Measurements from ENCODE around the gene CAPN2.

CAPN2 gene

DNA sequence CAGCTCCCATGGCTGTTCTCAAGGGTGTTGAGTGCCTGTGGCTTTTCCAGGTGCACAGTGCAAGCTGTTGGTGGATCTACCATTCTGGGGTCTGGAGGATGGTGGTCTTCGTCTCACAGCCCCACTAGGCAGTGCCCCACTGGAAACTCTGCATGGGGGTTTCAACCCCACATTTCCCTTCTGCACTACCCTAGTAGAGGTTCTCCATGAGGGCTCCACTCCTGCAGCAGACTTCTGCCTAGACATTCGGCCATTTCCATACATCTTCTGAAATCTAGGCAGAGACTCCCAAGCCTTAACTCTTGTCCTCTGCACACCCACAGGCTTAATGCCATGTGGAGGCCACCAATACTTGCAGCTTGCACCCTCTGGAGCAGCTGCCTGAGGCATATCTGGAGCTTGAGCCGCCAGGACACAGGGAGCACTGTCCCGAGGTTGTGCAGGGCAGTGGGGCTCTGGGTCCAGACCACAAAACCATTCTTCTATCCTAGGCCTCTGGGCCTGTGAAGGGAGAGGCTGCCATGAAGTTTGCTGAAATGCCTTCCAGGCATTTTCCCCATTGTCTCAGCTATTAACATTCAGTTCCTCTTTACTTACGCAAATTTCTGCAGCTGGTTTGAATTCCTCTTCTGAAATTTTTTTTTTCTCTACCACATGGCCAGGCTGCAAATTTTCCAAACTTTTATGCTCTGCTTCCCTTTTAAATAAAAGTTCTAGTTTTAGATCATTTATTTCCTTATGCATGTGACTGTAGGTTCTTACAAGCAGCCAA lies 38.0 kb upstream of the CAPN2 start (continued):
- TF ChIP-seq, protein P1, sequence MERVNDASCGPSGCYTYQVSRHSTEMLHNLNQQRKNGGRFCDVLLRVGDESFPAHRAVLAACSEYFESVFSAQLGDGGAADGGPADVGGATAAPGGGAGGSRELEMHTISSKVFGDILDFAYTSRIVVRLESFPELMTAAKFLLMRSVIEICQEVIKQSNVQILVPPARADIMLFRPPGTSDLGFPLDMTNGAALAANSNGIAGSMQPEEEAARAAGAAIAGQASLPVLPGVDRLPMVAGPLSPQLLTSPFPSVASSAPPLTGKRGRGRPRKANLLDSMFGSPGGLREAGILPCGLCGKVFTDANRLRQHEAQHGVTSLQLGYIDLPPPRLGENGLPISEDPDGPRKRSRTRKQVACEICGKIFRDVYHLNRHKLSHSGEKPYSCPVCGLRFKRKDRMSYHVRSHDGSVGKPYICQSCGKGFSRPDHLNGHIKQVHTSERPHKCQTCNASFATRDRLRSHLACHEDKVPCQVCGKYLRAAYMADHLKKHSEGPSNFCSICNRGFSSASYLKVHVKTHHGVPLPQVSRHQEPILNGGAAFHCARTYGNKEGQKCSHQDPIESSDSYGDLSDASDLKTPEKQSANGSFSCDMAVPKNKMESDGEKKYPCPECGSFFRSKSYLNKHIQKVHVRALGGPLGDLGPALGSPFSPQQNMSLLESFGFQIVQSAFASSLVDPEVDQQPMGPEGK (CRISPR knock-in tag; IDR thresholded peaks at IDR 0.05; ENCODE audit: borderline replicate concordance) = no peak
- TF ChIP-seq SNAI2 (CRISPR knock-in tag; IDR thresholded peaks at IDR 0.05) = no peak
- no peak for TF ChIP-seq ZNF8 (CRISPR knock-in tag; IDR thresholded peaks at IDR 0.05)
- TF ChIP-seq, protein P2, sequence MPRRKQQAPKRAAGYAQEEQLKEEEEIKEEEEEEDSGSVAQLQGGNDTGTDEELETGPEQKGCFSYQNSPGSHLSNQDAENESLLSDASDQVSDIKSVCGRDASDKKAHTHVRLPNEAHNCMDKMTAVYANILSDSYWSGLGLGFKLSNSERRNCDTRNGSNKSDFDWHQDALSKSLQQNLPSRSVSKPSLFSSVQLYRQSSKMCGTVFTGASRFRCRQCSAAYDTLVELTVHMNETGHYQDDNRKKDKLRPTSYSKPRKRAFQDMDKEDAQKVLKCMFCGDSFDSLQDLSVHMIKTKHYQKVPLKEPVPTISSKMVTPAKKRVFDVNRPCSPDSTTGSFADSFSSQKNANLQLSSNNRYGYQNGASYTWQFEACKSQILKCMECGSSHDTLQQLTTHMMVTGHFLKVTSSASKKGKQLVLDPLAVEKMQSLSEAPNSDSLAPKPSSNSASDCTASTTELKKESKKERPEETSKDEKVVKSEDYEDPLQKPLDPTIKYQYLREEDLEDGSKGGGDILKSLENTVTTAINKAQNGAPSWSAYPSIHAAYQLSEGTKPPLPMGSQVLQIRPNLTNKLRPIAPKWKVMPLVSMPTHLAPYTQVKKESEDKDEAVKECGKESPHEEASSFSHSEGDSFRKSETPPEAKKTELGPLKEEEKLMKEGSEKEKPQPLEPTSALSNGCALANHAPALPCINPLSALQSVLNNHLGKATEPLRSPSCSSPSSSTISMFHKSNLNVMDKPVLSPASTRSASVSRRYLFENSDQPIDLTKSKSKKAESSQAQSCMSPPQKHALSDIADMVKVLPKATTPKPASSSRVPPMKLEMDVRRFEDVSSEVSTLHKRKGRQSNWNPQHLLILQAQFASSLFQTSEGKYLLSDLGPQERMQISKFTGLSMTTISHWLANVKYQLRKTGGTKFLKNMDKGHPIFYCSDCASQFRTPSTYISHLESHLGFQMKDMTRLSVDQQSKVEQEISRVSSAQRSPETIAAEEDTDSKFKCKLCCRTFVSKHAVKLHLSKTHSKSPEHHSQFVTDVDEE (CRISPR knock-in tag; IDR thresholded peaks at IDR 0.05) = no peak
- no peak for TF ChIP-seq GLIS3 (CRISPR knock-in tag; IDR thresholded peaks at IDR 0.05)
- no peak for TF ChIP-seq ZC3H10 (CRISPR knock-in tag; IDR thresholded peaks at IDR 0.05)

DNA sequence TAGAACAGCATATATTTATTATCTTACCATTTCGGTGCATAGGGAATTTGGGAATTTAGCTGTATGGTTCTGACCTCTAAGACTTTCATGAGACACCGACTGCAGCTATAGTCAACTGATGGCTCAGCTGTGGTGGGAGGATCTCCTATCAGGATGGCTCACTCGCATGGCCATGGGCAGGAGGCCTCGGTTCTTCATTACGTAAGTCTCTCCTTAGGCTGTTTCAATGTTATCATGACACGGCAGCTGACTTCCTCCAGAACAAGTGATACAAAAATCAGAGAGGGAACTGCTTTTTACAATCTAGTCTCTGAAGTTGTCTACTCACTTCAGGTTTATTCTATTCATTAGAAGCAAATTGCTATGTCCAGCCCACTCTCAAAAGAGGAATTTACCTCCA lies 33.5 kb upstream of the CAPN2 start:
- ATAC-seq = no peak
- TF ChIP-seq BACH2 (CRISPR knock-in tag; IDR thresholded peaks at IDR 0.05; ENCODE audit: borderline replicate concordance) (no peak), SNAI2 (CRISPR knock-in tag; IDR thresholded peaks at IDR 0.05) (no peak), ZNF70 (CRISPR knock-in tag; IDR thresholded peaks at IDR 0.05) (no peak), PPARA (CRISPR knock-in tag; IDR thresholded peaks at IDR 0.05; ENCODE audit: borderline replicate concordance) (no peak)

DNA sequence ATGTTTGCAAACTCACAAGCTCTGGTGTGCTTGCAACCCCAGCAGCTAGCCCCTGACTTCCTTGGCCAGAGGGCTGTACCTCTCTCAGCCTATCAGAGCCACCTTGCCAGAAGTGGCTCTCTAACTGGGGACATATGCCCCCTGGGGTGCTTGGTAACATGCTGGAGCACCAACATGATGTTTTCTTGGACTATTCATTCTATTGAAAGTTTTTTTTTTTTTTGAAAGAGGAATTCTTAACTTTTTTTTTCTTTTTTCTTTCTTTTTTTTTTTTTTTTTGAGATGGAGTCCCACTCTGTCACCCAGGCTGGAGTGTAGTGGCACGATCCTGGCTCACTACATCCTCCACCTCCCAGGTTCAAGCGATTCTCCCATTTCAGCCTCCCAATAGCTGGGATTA lies 32.2 kb upstream of the CAPN2 start:
- no peak for TF ChIP-seq OSR1 (CRISPR knock-in tag; IDR thresholded peaks at IDR 0.05)
- ATAC-seq = no peak

DNA sequence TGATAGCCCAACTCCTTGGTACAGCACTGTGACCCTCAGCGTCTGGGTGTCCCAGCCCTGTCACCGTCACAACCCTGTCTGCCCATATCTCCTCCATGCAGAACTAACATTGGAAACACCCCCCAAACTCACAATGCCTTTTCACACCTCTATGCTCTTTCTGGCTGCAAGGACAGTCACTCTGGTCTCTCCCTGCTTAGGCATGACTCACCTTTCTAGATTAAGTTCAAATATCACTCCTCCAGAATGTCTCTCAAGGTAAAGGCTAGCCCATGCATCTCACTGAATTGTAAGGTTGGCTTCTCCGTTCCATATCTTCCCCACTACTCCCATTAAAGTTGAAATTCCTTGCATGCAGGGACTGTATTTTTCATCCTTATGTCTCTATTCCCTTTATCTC lies 29.8 kb upstream of the CAPN2 start:
- no peak for ATAC-seq

More for the DNA sequence above, 29.8 kb upstream of the CAPN2 start:
- TF ChIP-seq ZFP3 (CRISPR knock-in tag; IDR thresholded peaks at IDR 0.05) (no peak), ZFP30 (CRISPR knock-in tag; IDR thresholded peaks at IDR 0.05) (no peak), TCF4 (CRISPR knock-in tag; IDR thresholded peaks at IDR 0.05; ENCODE audit: borderline replicate concordance) (no peak), SNAI2 (CRISPR knock-in tag; IDR thresholded peaks at IDR 0.05) (no peak), BACH2 (CRISPR knock-in tag; IDR thresholded peaks at IDR 0.05; ENCODE audit: borderline replicate concordance) (no peak), PPARA (CRISPR knock-in tag; IDR thresholded peaks at IDR 0.05; ENCODE audit: borderline replicate concordance) (no peak), ZNF565 (CRISPR knock-in tag; conservative IDR thresholded peaks at IDR 0.05; ENCODE audit: low read depth) (no peak), GLIS3 (CRISPR knock-in tag; IDR thresholded peaks at IDR 0.05) (no peak), CSDC2 (CRISPR knock-in tag; IDR thresholded peaks at IDR 0.05) (no peak), ESRRG (CRISPR knock-in tag; IDR thresholded peaks at IDR 0.05) (no peak), ARNTL (CRISPR knock-in tag; IDR thresholded peaks at IDR 0.05; ENCODE audit: borderline replicate concordance, low read depth) (no peak), TOX (CRISPR knock-in tag; IDR thresholded peaks at IDR 0.05; ENCODE audit: borderline replicate concordance) (no peak), RARB (CRISPR knock-in tag; IDR thresholded peaks at IDR 0.05) (no peak), ZNF70 (CRISPR knock-in tag; IDR thresholded peaks at IDR 0.05) (no peak)
- TF ChIP-seq, protein P3, sequence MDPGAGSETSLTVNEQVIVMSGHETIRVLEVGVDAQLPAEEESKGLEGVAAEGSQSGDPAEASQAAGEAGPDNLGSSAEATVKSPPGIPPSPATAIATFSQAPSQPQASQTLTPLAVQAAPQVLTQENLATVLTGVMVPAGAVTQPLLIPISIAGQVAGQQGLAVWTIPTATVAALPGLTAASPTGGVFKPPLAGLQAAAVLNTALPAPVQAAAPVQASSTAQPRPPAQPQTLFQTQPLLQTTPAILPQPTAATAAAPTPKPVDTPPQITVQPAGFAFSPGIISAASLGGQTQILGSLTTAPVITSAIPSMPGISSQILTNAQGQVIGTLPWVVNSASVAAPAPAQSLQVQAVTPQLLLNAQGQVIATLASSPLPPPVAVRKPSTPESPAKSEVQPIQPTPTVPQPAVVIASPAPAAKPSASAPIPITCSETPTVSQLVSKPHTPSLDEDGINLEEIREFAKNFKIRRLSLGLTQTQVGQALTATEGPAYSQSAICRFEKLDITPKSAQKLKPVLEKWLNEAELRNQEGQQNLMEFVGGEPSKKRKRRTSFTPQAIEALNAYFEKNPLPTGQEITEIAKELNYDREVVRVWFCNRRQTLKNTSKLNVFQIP (CRISPR knock-in tag; IDR thresholded peaks at IDR 0.05; ENCODE audit: borderline replicate concordance, low read depth) = no peak
- TF ChIP-seq, protein P2 (CRISPR knock-in tag; IDR thresholded peaks at IDR 0.05) = no peak
- TF ChIP-seq, protein P4, sequence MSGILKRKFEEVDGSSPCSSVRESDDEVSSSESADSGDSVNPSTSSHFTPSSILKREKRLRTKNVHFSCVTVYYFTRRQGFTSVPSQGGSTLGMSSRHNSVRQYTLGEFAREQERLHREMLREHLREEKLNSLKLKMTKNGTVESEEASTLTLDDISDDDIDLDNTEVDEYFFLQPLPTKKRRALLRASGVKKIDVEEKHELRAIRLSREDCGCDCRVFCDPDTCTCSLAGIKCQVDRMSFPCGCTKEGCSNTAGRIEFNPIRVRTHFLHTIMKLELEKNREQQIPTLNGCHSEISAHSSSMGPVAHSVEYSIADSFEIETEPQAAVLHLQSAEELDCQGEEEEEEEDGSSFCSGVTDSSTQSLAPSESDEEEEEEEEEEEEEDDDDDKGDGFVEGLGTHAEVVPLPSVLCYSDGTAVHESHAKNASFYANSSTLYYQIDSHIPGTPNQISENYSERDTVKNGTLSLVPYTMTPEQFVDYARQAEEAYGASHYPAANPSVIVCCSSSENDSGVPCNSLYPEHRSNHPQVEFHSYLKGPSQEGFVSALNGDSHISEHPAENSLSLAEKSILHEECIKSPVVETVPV (CRISPR knock-in tag; IDR thresholded peaks at IDR 0.05) = no peak
- TF ChIP-seq, protein P5, sequence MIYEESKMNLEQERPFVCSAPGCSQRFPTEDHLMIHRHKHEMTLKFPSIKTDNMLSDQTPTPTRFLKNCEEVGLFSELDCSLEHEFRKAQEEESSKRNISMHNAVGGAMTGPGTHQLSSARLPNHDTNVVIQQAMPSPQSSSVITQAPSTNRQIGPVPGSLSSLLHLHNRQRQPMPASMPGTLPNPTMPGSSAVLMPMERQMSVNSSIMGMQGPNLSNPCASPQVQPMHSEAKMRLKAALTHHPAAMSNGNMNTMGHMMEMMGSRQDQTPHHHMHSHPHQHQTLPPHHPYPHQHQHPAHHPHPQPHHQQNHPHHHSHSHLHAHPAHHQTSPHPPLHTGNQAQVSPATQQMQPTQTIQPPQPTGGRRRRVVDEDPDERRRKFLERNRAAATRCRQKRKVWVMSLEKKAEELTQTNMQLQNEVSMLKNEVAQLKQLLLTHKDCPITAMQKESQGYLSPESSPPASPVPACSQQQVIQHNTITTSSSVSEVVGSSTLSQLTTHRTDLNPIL (CRISPR knock-in tag; IDR thresholded peaks at IDR 0.05; ENCODE audit: low read depth) = no peak
- TF ChIP-seq, protein P1 (CRISPR knock-in tag; IDR thresholded peaks at IDR 0.05; ENCODE audit: borderline replicate concordance) = no peak

All from SK-N-SH treated with all-trans-retinoic acid at 6 μM for 48 hours (cell line).